Gastroesophageal sphincter (tissue), 4 donors: Measurements from ENCODE around the gene THAP9. TPM values are rescaled to one million over a fixed set of nuclear protein-coding genes. Genes with fewer than 3 reads are reported as not detected.

Source experiments
- ATAC-seq: fragments of 150-250 bp; one replicate; pipeline ENCODE4 v1.9.1; 2016; ENCODE audit warnings: mild to moderate bottlenecking, moderate library complexity
- H3K27ac ChIP-seq, 4 donors: fragments of 200-600 bp; sonication (generic) in 3 of 4; 1 replicate in 3 of 4; 2 replicates in 1 of 4; pipeline ENCODE4 v1.5.1; 2016 to 2019
- H3K27me3 ChIP-seq: fragments of 200-600 bp; sonication (generic); one replicate; pipeline ENCODE4 v1.5.1; 2019
- H3K36me3 ChIP-seq, 2 donors: fragments of 200-600 bp; sonication (generic); one replicate each; pipeline ENCODE4 v1.5.1; 2019; ENCODE audit warnings: control low read depth in 1 of 2
- H3K4me1 ChIP-seq, 3 donors: fragments of 200-600 bp; sonication (generic); 1 replicate in 2 of 3; 2 replicates in 1 of 3; pipeline ENCODE4 v1.5.1; 2016 to 2019; ENCODE audit warnings: control low read depth in 2 of 3
- H3K4me3 ChIP-seq, 2 donors: fragments of 200-600 bp; sonication (generic); one replicate each; pipeline ENCODE4 v1.5.1; 2019; ENCODE audit warnings: mild to moderate bottlenecking in 1 of 2, moderate library complexity in 1 of 2
- H3K9me3 ChIP-seq, 3 donors: fragments of 200-600 bp; sonication (generic); one replicate each; pipeline ENCODE4 v1.5.1; 2017 to 2019; ENCODE audit warnings: control low read depth in 2 of 3
- EP300 ChIP-seq: sonication (generic); formaldehyde crosslinking; IDR thresholded peaks from one replicate; pipeline ENCODE4 v1.6.1; 2017; ENCODE audit warnings: antibody characterized with exemption, mild to moderate bottlenecking
- POLR2A ChIP-seq, 2 donors: fragments of 450-650 bp; IDR thresholded peaks; one replicate each; pipeline ENCODE4 v1.6.1; 2017; ENCODE audit warnings: antibody characterized with exemption in 2 of 2, mild to moderate bottlenecking in 2 of 2, moderate library complexity in 1 of 2
- POLR2AphosphoS5 ChIP-seq: sonication (generic); formaldehyde crosslinking; IDR thresholded peaks from one replicate; pipeline ENCODE4 v1.6.1; 2017; ENCODE audit warnings: antibody characterized with exemption
- WGBS, 2 donors: methylation state at CpG; one replicate each; pipeline ENCODE4 v1.1.5; 2018; ENCODE audit warnings: low coverage in 1 of 2; 5-methylcytosine and 5-hydroxymethylcytosine counted together
- total RNA-seq, 4 donors: library from RNA; depleted of rRNA; stranded (reverse); fragments of >200 nt; gene quantifications; one replicate each; pipeline ENCODE4 v1.1.0, GENCODE V29; 2016
- TF ChIP-seq, protein P1 (sequence below), 4 experiments: fragments of 200-600 bp in 2 of 4; fragments of 450-650 bp in 2 of 4; sonication (generic) in 1 of 4; IDR thresholded peaks; one replicate each; pipeline ENCODE4 v1.5.1; 2017 to 2019; ENCODE audit warnings: antibody characterized with exemption in 4 of 4, mild to moderate bottlenecking in 2 of 4, moderate library complexity in 2 of 4

Gene THAP9
- total RNA-seq, 4 donors from 2014 or later = 2.6 to 12.5 (median 5.7) TPM

DNA sequence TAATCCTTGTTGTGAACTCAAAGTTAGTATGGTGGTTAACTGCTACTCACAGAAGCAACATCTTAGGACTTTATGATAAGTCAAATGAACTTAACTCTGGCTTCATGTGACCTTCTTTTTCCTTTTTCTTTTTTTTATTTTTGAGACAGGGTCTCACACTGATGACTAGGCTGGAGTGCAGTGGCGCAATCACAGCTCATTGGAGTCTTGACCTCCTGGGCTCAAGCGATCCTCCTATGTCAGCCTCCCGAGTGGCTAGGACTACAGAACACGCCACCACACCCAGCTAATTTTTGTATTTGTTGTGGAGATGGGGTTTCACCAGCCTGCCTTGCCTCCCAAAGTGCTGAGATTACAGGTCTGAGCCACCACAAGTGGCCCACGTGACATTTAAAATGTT, 32.0 kb upstream of the THAP9 start:
- peaks cover 8 to 96% of the 10 kb centered on the region in 2 donors for H3K36me3 ChIP-seq
- H3K4me1 ChIP-seq = peaks cover 0 to 11% (median 0%) of the 10 kb centered on the region in 3 donors
- H3K27ac ChIP-seq = no peak overlapping the region
- H3K9me3 ChIP-seq = no peaks in the 10 kb centered on the region
- no peak for TF ChIP-seq POLR2AphosphoS5
- TF ChIP-seq, protein P1, sequence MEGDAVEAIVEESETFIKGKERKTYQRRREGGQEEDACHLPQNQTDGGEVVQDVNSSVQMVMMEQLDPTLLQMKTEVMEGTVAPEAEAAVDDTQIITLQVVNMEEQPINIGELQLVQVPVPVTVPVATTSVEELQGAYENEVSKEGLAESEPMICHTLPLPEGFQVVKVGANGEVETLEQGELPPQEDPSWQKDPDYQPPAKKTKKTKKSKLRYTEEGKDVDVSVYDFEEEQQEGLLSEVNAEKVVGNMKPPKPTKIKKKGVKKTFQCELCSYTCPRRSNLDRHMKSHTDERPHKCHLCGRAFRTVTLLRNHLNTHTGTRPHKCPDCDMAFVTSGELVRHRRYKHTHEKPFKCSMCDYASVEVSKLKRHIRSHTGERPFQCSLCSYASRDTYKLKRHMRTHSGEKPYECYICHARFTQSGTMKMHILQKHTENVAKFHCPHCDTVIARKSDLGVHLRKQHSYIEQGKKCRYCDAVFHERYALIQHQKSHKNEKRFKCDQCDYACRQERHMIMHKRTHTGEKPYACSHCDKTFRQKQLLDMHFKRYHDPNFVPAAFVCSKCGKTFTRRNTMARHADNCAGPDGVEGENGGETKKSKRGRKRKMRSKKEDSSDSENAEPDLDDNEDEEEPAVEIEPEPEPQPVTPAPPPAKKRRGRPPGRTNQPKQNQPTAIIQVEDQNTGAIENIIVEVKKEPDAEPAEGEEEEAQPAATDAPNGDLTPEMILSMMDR (IDR thresholded peaks at IDR 0.05) = no peak
- TF ChIP-seq EP300 = no peak
- no peak for TF ChIP-seq POLR2A (IDR thresholded peaks at IDR 0.05)
- ATAC-seq = no peak
- H3K4me3 ChIP-seq = no peak overlapping the region
- WGBS, 2 donors = 92 to 100% methylated on average over 5 of the region's 5 CpGs
- no peaks in the 10 kb centered on the region for H3K27me3 ChIP-seq

DNA sequence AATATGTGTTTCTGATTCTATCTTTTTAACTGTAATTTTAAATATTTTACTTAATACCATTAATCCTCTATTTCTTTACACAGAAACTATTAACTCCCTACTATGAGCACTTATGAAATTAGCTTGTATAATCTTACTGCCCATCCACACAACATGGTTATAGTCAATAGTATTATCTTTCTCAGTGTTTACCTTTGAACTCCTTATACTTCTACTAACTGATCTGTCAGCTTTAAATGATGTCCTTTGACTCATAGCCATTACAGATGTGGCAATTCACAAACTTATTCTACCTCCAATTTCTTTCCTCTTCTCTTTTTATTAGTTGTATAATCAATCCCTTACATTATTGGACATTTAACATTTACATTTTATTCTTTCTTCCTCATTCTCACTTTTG, 15.1 kb upstream of the THAP9 start:
- H3K4me1 ChIP-seq = peaks cover 8 to 65% (median 9%) of the 10 kb centered on the region in 3 donors
- no peaks in the 10 kb centered on the region for H3K27me3 ChIP-seq
- no peaks in the 10 kb centered on the region for H3K9me3 ChIP-seq
- TF ChIP-seq POLR2A (IDR thresholded peaks at IDR 0.05) = no peak
- H3K36me3 ChIP-seq = peaks cover 0 to 4% of the 10 kb centered on the region in 2 donors
- no peak for ATAC-seq
- no peak overlapping the region for H3K27ac ChIP-seq
- no peak overlapping the region for H3K4me3 ChIP-seq

DNA sequence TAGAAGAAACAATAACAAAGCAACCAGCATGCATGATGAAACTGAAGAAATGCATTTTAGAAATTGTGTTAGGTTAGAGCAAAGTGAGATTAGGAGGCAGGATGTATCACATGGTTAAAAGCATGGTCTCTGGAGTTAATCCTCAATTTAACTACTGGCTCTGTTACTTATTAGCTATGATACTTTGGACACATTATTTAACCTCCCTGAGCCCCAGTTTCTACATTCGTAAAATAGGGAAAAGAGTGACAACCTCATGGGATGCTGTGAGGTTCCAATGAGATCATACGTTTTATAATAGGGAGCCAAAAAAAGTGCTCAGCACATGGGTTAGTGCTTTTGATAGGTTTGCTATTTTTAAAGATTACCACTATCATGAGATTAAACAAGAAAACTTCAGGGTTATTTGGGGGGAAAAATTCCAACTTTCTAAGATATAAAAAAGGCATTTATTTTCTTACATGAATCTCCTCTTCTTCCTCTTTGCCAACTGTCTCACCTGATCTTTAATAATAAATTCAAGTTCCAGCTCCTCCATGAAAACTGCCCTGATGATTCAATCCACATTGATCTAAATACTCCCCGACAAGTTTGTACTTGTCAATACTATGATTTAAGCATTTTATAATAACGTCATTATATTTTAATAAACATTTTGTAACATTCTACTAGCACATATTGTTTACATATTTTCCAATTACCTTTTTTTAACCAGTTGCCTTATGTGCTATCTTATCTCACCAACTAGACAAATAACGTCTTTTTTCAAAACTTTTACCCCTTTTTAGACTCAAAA, 14.2 kb upstream of the THAP9 start:
- no peaks in the 10 kb centered on the region for H3K27me3 ChIP-seq
- no peaks in the 10 kb centered on the region for H3K9me3 ChIP-seq
- no peak overlapping the region for H3K4me3 ChIP-seq
- H3K27ac ChIP-seq = no peak overlapping the region
- 20 to 21% methylated on average over 5 of the region's 5 CpGs for WGBS, 2 donors
- H3K4me1 ChIP-seq = peaks cover 8 to 58% (median 9%) of the 10 kb centered on the region in 3 donors
- no peaks in the 10 kb centered on the region for H3K36me3 ChIP-seq
- ATAC-seq = no peak
- TF ChIP-seq EP300 (no peak), POLR2A (IDR thresholded peaks at IDR 0.05) (no peak), POLR2AphosphoS5 (no peak)
- TF ChIP-seq, protein P1 (IDR thresholded peaks at IDR 0.05) = no peak

DNA sequence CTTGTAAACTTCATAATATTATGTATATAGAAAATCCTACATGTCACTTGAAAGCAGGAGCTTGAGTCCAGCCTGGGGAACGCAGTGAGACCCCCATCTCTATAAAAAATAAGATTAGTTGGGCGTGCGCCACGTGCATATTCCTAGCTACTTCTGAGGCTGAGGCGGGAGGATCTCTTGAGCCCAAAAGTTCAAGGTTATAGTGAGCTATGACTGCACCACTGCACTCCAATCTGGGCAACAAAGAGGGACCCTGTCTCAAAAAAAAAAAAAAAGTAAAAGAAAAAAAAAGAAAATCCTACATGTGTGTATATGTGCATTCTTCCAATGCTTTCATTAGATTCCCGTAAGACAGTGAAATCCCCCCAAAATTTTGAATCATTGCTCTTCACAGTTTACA, 11.2 kb upstream of the THAP9 start:
- TF ChIP-seq, protein P1 (IDR thresholded peaks at IDR 0.05) = no peak
- TF ChIP-seq EP300 (no peak), POLR2AphosphoS5 (no peak), POLR2A (IDR thresholded peaks at IDR 0.05) (no peak)
- Histone ChIP-seq H3K4me3 (peak overlapping the region; percentile 82 to 83), H3K27ac (peak overlapping the region in 1 of 4 donors; percentile 97), H3K27me3 (no peaks in the 10 kb centered on the region), H3K4me1 (peaks cover 8 to 62% (median 9%) of the 10 kb centered on the region in 3 donors), H3K9me3 (no peaks in the 10 kb centered on the region), H3K36me3 (peaks cover 0 to 12% of the 10 kb centered on the region in 2 donors)
- WGBS, 2 donors = 60 to 78% methylated on average over 4 to 6 of the region's 6 CpGs
- no peak for ATAC-seq

DNA sequence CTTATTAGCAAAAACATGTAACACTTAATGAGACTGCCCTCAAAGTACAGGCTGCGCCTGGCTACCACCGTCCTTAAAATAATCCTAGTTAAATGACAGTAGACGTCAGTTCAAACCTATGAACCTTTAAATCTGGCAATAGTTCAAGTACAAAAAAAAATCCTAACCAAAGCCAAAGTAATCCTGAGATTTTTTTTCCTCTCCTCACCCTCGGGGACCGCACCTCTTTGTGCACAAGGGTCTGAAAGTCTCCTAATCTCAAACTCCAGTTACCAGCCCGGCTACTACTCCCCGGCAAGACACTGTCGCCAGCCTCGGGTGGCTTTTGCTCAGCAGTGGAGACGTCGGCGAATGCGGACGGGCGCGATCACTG, 10.0 kb upstream of the THAP9 start:
- Histone ChIP-seq H3K4me1 (peaks cover 8 to 53% (median 9%) of the 10 kb centered on the region in 3 donors), H3K9me3 (no peaks in the 10 kb centered on the region), H3K27ac (peak overlapping the region; percentile 95 to 97 (median 96)), H3K27me3 (no peaks in the 10 kb centered on the region), H3K4me3 (peak overlapping the region; percentile 82 to 83), H3K36me3 (peaks cover 0 to 24% of the 10 kb centered on the region in 2 donors)
- TF ChIP-seq, protein P1 (IDR thresholded peaks at IDR 0.05) = no peak
- TF ChIP-seq POLR2A (IDR thresholded peaks at IDR 0.05) (no peak), EP300 (no peak), POLR2AphosphoS5 (no peak)
- peak; percentile 0 for ATAC-seq
- 0% methylated on average over 6 of the region's 16 CpGs for WGBS, 2 donors
